GM19395 (cell line): ENCODE data around the gene AIRE.
"Not testable (repeated sequence)": the region's sequence is repeated elsewhere in the genome, so short reads cannot be mapped to it uniquely, and the experiment has no call there.

Experiments used
- ATAC-seq: cut with Tn5 transposase; IDR thresholded peaks from one replicate; pipeline ENCODE4 v1.9.1; 2021; ENCODE audit warnings: mild to moderate bottlenecking, moderate library complexity; ENCODE audit not compliant: unreplicated experiment

Gene AIRE

DNA sequence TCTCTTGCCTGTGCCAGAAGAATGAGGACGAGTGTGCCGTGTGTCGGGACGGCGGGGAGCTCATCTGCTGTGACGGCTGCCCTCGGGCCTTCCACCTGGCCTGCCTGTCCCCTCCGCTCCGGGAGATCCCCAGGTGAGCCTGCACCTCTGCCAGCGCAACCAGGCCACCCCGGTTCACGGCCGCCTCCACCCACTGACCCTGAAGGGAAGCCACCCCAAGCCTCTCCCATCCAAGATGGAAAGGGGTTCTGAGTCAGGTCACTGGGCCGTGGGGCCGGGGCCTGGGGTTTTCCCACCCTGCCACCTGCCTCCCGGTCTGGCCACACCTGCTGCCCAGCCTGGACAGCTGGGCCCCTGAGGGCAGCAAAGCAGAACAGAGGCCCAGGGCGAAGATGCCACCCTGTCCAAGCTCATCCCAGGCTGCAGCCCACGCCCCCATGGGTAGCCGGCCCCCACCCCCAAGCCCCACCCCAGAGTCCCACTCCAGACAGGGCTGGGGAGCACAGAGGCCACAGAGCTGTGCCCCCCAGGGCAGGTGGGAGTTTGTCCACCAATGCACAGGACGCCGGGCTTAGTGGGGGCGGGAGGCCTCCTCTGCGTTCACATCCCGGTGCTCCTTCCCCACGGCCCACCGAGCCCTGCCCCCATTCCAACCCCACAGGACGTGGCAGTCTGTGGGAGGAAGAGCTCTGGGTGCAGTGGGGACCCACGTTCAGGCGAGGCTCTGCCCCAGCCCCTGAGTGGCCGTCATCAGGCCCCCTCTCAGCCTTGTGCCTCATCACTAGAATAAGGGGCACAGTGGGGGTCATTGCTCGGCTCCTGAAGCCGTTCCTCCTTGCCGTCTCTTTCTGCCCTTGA, 5.6 kb downstream of the AIRE start:
- ATAC-seq, result no peak

DNA sequence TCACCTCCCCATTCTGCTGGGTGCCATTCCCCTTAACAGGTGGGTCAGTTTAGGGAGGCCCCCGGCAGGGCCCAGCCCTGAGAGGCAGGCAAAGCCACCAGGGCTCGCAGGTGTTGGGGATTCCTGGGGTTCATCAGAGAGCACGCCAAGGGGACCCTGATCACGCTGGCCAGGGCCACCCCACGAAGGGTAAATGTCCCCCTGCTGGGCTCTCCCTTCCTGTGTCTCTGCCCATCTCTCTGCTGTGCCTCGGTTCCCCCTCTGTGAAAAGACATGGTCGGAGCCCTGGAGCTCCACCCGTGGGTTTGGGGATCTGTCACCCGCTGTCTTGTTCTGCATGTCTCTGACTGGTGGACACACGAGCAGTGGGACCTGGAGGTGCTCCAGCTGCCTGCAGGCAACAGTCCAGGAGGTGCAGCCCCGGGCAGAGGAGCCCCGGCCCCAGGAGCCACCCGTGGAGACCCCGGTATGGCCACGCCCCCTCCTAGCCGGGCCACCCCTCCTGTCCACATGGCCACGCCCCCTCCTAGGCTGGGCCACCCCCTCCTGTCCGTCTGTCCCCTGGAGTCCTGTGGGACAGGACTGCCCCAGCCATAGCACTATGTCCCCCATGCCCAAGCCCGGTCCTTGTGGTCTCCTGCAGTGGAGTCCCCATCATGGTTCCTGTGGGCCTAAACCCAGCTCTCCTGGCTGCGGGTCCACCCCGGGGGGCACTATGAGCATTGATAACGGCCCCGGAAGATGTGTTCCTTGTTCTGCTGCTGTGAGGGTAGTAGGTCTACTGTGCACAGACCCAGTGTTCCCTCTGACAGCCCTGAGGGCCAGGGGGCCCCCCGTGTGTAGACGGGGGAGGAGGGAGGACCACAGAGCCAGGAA, 6.5 kb downstream of the AIRE start:
- ATAC-seq, result no peak

DNA sequence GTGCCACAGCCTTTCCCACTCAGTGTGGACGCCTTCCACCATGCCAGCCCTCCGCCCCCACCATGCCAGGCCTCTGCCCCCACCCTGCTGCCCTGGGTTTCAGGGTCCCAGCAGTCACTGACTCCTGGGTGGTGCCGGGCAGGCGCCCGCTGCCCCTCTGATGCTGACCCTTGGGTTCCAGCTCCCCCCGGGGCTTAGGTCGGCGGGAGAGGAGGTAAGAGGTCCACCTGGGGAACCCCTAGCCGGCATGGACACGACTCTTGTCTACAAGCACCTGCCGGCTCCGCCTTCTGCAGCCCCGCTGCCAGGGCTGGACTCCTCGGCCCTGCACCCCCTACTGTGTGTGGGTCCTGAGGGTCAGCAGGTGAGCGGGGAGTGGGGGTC, 7.1 kb downstream of the AIRE start:
- no peak for ATAC-seq

DNA sequence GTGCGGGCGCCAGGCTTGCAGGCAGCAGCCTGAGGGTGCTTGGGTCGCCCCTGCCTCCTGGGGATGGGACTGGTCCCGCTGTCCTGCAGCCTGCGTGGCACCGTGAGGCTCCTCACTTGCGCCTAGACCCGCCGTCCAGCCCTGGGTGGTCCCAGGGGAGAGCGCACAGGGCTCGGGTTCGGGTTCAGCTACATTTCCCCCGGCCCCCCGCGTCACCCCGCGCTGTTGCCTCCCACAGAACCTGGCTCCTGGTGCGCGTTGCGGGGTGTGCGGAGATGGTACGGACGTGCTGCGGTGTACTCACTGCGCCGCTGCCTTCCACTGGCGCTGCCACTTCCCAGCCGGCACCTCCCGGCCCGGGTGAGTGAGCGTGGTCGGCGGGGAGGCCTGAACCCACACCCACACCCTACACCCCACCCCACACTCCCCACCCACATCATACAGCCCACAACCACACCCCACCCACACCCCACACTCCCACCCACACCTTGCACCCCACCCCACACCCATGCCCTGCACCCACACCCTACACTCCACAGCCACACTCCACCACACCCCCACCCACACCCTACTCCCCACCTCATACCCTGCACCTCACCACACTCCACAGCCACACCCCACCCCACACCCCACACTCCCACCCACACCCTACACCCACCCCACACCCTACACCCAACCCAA, 8.0 kb downstream of the AIRE start:
- no peak for ATAC-seq

DNA sequence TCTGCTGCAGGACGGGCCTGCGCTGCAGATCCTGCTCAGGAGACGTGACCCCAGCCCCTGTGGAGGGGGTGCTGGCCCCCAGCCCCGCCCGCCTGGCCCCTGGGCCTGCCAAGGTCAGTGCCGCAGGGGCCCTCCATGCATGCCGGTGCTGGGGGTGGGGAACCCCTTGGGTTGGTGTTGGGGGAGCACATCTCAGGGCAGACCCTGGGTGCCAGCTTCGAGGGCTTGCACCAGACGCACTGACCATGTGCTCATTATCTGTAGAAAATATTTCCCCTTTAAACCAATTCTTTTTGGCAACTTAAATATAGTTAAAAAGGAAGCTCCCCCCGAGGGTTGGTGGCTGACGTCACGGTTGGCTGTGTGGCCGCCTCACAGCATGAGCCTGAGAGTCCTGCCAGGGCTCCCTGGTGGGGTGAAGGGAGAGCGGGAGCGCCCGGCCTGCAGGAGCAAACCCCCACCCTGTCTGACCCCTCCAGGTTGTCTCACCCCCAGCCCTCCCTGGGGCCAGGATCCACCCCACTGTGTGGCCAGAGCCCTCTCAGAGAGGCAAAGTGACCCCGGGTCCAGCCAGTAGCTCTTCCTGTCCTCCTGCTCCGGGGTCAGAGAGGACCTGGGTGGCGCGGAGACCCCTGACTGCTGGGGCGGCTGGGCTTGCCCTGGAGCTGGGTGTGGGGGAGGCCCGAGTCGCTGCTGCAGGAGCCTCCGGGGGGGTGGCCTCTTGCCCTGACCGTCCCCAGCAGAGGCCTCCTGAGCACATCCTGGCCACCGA, 8.9 kb downstream of the AIRE start:
- ATAC-seq, result no peak

DNA sequence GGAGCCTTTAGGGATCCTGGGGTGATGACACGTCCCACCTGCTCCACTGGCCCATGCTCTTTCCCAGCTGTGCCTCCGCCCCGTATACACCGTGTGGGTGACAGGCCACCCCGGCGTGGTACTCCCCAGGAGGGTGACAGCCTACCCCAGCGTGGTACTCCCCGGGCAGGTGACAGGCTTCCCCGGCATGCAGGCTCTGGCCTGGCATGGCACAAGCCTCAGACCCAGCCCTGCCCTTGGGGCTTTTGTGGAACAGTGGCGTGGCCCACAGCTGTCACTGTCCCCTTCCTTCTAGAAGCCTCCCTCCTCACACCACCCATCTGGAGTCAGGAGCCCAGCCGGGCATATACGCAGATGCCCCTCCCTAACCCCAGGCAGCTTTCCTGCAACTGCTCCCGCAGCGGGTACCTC, 9.5 kb downstream of the AIRE start:
- no peak for ATAC-seq

DNA sequence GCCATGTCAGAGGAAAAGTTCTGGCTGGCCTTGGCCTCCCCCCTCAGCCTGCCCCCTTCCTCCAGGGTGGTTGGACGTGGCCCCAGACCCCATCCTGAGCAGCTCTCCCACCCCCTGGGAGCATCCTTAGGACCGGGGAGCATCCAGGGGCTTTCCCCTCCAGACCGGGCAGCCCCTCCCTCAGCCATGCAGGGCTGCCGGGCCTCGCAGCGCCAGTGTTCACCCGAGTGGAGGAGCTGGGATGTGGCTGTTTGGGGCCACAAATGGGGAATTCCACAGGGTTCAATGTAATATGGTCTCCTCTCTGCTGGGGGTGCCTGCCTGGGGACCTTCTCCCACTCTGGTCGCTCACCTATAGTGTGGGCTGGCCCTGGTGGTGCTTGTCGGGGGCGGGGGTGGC, 10.0 kb downstream of the AIRE start:
- no peak for ATAC-seq

DNA sequence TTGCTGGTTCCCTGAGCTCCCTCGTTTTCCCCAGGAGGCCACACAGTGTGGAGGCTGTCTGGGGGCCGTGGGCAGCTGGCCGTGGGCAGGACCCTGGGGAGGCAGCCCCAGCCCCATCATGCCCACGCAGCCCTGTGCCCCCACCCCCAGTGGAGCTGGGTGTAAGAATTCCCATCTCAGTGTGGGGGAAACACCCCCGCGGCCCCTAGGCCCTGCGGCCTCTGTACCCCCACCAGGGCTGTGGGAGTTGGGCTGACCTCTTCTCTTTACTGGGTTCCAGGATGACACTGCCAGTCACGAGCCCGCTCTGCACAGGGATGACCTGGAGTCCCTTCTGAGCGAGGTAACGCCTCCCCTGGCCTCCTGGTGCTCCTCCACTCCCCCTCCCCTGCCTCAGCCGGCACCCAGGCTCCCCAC, 10.4 kb downstream of the AIRE start:
- ATAC-seq, result no peak

DNA sequence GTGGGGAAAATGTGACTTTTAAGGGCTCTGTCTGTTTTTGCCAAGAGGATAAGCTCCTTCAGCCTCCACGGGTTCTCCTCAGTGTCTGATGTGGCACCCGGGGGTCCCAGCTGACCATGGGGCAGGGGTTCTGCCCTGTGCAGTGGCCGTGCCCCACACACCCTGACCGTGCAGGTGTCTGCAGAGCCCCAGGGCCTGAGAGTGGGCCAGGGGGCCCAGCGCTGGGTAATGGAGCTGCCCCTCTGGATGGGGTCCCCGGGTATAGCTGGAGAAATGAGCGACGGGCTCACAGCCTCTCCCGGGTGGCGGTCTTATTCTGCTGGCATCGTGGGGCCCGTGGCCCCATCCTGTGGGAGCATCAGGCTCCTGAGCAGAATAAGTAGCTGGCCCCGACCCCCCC, 11.2 kb downstream of the AIRE start:
- no peak for ATAC-seq

DNA sequence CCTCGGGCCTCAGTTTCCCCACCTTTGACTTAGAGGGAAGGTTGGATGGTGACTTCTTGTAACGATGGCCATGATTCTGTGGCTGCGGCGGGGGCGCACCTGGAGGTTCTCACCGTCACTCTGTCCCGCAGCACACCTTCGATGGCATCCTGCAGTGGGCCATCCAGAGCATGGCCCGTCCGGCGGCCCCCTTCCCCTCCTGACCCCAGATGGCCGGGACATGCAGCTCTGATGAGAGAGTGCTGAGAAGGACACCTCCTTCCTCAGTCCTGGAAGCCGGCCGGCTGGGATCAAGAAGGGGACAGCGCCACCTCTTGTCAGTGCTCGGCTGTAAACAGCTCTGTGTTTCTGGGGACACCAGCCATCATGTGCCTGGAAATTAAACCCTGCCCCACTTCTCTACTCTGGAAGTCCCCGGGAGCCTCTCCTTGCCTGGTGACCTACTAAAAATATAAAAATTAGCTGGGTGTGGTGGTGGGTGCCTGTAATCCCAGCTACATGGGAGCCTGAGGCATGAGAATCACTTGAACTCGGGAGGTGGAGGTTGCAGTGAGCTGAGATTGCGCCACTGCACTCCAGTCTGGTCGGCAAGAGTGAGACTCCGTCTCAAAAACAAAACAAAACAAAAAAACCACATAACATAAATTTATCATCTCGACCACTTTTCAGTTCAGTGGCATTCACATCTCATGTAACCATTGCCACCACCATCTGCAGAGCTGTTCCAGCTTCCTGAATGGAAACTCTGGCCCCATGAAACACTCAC, 12.0 kb downstream of the AIRE start:
- no peak for ATAC-seq

DNA sequence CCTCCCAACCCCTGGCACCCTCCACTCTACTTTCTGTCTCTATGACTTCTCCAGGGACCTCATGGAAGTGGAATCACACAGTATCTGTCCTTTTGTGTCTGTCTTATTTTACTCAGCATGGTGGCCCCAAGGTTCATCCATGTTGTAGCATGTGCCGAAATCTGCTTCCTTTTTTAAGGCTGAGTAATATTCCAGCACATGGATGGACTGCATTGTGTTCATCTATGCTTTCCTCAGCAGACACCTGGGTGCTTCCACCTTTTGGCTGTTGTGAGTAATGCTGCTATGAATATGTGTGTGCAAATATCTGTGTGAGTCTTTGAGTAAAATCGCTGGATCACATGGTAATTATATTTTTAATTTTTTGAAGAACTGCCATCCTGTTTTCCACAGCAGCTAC, 12.6 kb downstream of the AIRE start:
- no peak for ATAC-seq

DNA sequence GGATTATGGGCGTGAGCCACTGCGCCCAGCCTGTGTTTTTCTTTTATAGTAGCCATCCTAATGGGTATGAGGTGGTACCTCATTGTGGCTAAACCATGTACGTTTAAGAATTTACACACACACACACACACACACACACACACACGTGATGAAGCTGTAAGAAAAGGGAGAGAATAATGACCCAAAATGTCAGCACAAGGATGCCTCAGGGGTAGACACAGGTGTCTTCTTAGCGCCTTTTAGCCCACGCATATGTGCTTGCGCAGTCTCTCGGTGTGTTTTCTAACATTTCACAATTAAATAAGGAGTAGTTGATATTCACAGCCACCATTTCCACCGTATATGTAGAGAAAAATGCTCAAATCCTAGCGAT, 13.4 kb downstream of the AIRE start:
- ATAC-seq, result no peak

DNA sequence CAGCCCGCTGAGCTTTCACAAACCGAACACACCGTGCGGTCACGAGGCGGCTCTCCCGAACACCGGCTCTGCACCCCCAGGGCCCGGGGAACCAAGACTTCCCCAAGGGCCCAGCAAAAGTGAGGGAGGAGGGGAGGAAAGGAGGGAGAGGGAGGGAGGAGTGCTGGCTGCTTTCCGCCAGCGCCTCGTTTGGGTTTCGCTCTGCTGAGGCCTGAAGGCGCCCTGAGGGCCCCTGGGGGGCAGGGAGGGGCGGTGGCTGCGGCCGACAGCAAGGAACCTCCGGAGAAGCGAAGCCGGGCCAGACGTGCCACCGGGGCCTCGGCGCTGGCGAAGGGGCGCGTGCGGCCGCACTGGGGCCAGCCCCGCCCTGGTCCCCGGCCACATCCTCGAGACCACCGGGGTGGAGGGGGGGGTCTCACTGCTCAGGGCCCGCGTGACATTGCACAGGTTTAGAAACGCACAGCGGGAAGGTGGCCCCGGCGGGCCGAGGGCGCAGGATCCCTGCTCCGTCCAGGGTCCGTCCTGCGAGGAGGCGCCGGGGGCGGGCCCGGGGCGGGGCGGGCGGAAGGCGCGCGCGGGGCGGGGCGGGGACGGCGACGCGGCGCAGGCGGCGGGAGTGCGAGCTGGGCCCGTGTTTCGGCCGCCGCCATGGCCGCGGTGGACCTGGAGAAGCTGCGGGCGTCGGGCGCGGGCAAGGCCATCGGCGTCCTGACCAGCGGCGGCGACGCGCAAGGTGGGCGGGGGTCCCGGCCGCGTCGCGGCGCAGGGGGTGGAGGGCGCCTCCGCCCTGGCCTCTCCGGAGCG, 14.0 kb downstream of the AIRE start, which contains the start of gene PFKL:
PFKL (plus strand) TSS at position 596 of the 804 bp plus-strand sequence; CDS start at position 649, 53 bp downstream.
- ATAC-seq, result peak; percentile 65

DNA sequence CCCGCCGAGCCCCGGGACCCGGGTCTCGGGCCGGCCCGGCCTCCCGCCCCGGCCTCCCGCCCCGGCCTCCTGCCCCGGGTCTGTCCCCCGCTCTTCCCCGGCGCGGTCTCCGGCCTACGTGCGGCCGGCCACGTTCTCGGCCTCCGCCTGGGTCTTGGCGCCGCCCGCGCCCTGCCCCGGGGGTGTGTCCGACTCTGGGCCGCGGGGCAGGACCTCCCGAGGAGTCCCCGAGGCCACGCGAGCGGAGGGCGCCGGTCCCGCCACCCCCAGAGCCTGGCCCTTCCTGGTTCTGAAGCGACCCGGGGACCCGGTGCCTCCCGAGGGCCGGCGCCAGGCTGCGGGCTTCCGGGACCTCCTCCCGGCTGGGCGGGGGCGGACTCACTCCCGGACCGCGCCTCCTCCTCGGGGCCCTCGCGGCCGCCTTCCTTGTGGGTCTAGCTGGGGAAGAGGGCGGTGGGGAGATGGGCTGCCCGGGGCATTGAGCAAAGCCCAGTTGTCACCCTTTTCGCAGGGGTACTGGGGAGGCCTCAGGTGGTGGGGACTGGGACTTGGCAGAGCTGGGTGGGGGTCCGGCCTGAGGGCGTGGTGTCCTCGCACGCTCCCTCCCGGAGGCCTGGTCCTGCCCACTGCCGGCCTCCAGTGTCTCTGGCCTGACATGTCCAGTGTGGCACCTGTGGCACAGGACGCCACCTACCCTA, 14.7 kb downstream of the AIRE start:
- ATAC-seq, result peak; percentile 40

DNA sequence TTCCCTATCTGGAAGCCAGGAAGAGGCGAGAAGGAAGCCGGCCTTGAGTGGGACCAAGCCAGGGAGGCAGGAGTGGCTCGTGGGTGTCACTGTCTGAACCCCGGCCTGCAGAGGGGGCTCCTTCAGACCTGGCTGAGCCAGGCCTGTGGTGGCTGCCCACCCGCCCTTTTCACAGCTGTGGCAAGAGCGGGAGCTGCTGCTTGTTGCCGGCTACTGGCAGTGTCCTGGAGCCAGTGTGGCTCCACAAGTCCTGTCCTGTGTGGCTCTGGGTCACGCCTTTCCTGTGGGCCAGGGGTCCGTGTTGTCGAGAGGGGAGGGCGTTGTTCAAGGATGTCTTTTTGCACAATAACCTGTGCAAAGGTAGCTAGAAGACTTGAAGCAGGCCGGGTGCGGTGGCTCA, 15.5 kb downstream of the AIRE start:
- ATAC-seq, result no peak

DNA sequence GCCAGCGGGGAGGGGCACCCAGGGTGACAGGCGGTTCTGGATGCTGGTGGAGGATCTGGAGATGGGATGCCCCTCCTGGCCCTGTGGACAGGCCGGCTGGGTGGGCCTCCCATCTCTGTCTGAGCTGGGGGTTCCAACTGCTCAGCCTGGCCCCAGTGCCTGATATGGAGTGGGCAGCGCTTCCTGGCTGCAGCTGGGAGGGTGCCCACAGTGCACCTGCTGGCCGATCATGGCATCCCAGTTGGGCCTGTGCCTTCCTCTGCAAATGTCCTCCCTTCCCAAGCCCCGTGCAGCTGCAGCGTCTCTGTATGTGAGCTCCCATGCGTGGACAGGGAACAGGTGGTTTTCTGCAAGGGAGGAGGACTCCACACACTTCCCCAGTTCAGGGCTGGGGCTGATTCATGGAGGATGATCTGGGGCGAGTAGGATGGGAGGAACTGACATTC, 16.3 kb downstream of the AIRE start:
- ATAC-seq, result no peak

DNA sequence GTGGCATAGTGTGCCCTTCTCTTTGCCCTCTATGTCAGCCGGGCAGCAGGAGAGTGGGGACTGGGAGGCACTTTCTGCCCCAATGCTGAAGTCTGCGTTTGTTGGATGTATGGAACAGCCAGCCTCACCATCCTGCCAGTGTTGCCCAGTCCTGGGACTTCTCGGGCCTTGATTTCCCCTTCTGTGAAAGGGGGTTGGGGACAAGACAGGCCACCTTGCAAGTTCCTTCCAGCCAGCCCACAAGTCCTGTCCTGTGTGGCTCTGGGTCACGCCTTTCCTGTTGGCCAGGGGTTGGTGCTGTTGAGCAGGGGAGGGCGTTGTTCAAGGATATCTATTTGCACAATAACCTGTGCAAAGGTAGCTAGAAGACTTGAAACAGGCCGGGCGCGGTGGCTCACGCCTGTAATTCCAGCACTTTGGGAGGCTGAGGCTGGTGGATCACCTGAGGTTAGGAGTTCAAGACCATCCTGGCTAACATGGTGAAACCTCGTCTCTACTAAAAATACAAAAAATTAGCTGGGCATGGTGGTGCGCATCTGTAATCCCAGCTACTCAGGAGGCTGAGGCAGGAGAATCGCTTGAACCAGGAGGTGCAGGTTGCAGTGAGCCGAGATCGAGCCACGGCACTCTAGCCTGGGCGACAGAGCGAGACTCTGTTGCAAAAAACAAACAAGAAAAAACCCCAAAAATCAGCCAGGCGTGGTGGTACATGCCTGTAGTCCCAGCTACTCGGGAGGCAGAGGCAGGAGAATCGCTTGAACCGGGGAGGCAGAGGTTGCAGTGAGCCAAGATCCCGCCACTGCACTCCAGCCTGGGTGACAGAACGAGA, 17.1 kb downstream of the AIRE start:
- ATAC-seq, result not testable (repeated sequence)
